Measurements from ENCODE around the gene PRKCE.

The PRKCE gene

GRCh38 chr2:45765007-45765727 is 113.7 kb downstream of the PRKCE start:
- no peak overlapping the region for H2AK5ac ChIP-seq (ENCODE audit: low read length)
- WGBS (ENCODE audit: extremely low coverage, insufficient coverage, low lambda C conversion rate), result no CpG with 5 or more reads among the region's 8 CpGs
- no peak overlapping the region for H2BK15ac ChIP-seq (replicated peaks; ENCODE audit: low read depth)
- no peak overlapping the region for H3K18ac ChIP-seq (ENCODE audit: low read length)
- H3K27ac ChIP-seq (ENCODE audit: low read depth, low read length), result no peak overlapping the region
- no peak overlapping the region for H3K4me3 ChIP-seq (ENCODE audit: low read length)
- H2BK120ac ChIP-seq (ENCODE audit: low read depth, low read length), result no peak overlapping the region
- H3K9ac ChIP-seq (ENCODE audit: low read length), result no peak overlapping the region
- no peaks in the 10 kb centered on the region for H3K79me2 ChIP-seq (ENCODE audit: control insufficient read depth, insufficient read depth, low read length)
- H3K56ac ChIP-seq (ENCODE audit: low read length), result no peak overlapping the region
- H4K8ac ChIP-seq (ENCODE audit: low read depth, low read length), result no peak overlapping the region
- DNase-seq, result no peak
- no peaks in the 10 kb centered on the region for H3K36me3 ChIP-seq (ENCODE audit: control insufficient read depth, insufficient read depth, low read length)
- H3K27me3 ChIP-seq (ENCODE audit: insufficient read depth, low read length, poor library complexity), result no peaks in the 10 kb centered on the region
- no peak overlapping the region for H3K4ac ChIP-seq (ENCODE audit: low read depth, low read length)
- H3K4me1 ChIP-seq (ENCODE audit: control insufficient read depth, low read depth, low read length), result no peaks in the 10 kb centered on the region
- H2BK5ac ChIP-seq (ENCODE audit: low read length), result no peak overlapping the region
- no peaks in the 10 kb centered on the region for H3K79me1 ChIP-seq (ENCODE audit: low read length)
- H3K23ac ChIP-seq (ENCODE audit: low read length), result no peak overlapping the region
- H3K4me2 ChIP-seq (ENCODE audit: low read length), result no peak overlapping the region
- H4K5ac ChIP-seq (ENCODE audit: low read length), result no peak overlapping the region

- H2BK5ac ChIP-seq (ENCODE audit: low read length), result no peak overlapping the region
- H3K23ac ChIP-seq (ENCODE audit: low read length), result no peak overlapping the region
- H3K79me1 ChIP-seq (ENCODE audit: low read length), result no peaks in the 10 kb centered on the region
- H4K8ac ChIP-seq (ENCODE audit: low read depth, low read length), result no peak overlapping the region
- H3K36me3 ChIP-seq (ENCODE audit: control insufficient read depth, insufficient read depth, low read length), result no peaks in the 10 kb centered on the region
- H3K27ac ChIP-seq (ENCODE audit: low read depth, low read length), result no peak overlapping the region
- no peak overlapping the region for H3K9ac ChIP-seq (ENCODE audit: low read length)
- H3K27me3 ChIP-seq (ENCODE audit: insufficient read depth, low read length, poor library complexity), result no peaks in the 10 kb centered on the region
- no peak overlapping the region for H3K4ac ChIP-seq (ENCODE audit: low read depth, low read length)
- no peaks in the 10 kb centered on the region for H3K4me1 ChIP-seq (ENCODE audit: control insufficient read depth, low read depth, low read length)
- H2BK15ac ChIP-seq (replicated peaks; ENCODE audit: low read depth), result no peak overlapping the region
- no CpG with 5 or more reads among the region's 5 CpGs for WGBS (ENCODE audit: extremely low coverage, insufficient coverage, low lambda C conversion rate)
- H2AK5ac ChIP-seq (ENCODE audit: low read length), result no peak overlapping the region
- no peaks in the 10 kb centered on the region for H3K79me2 ChIP-seq (ENCODE audit: control insufficient read depth, insufficient read depth, low read length)
- H3K18ac ChIP-seq (ENCODE audit: low read length), result no peak overlapping the region
- H4K5ac ChIP-seq (ENCODE audit: low read length), result no peak overlapping the region
- H3K4me2 ChIP-seq (ENCODE audit: low read length), result no peak overlapping the region
- H3K56ac ChIP-seq (ENCODE audit: low read length), result no peak overlapping the region
- H3K4me3 ChIP-seq (ENCODE audit: low read length), result no peak overlapping the region
- DNase-seq, result no peak
- no peak overlapping the region for H2BK120ac ChIP-seq (ENCODE audit: low read depth, low read length)
These were observed 114.3 kb downstream of the PRKCE start for GRCh38 chr2:45765728-45766254.

DNA sequence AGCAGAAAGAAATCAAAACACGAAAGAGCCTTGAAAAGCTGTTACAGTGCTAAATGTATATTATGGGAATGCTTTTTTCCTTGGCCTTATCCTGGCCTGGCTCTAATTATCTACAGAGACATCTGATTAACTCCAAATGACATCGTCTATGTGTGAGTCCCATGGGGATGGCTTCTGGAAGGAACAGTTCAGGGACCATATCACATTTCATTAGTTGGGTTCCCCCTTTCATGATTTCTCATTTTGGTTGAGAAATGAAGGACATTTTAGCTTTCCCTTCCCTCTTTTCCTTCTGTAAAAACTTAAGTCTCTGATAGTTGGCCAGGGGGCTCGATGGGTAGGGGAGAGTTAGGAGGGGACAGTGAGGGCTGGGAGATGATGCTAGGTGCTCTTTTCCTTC is 116.7 kb downstream of the PRKCE start:
- no peak overlapping the region for H3K27ac ChIP-seq (ENCODE audit: low read depth, low read length)
- no peak overlapping the region for H4K5ac ChIP-seq (ENCODE audit: low read length)
- H2BK15ac ChIP-seq (replicated peaks; ENCODE audit: low read depth), result no peak overlapping the region
- no peak overlapping the region for H3K4me3 ChIP-seq (ENCODE audit: low read length)
- no peaks in the 10 kb centered on the region for H3K79me2 ChIP-seq (ENCODE audit: control insufficient read depth, insufficient read depth, low read length)
- H3K36me3 ChIP-seq (ENCODE audit: control insufficient read depth, insufficient read depth, low read length), result no peaks in the 10 kb centered on the region
- H3K9ac ChIP-seq (ENCODE audit: low read length), result no peak overlapping the region
- no peak overlapping the region for H3K56ac ChIP-seq (ENCODE audit: low read length)
- no peak overlapping the region for H3K18ac ChIP-seq (ENCODE audit: low read length)
- no CpG with 5 or more reads among the region's 3 CpGs for WGBS (ENCODE audit: extremely low coverage, insufficient coverage, low lambda C conversion rate)
- no peak overlapping the region for H2AK5ac ChIP-seq (ENCODE audit: low read length)
- H3K4me1 ChIP-seq (ENCODE audit: control insufficient read depth, low read depth, low read length), result no peaks in the 10 kb centered on the region
- no peak overlapping the region for H3K23ac ChIP-seq (ENCODE audit: low read length)
- H3K4me2 ChIP-seq (ENCODE audit: low read length), result no peak overlapping the region
- no peak overlapping the region for H4K8ac ChIP-seq (ENCODE audit: low read depth, low read length)
- H2BK5ac ChIP-seq (ENCODE audit: low read length), result no peak overlapping the region
- no peaks in the 10 kb centered on the region for H3K27me3 ChIP-seq (ENCODE audit: insufficient read depth, low read length, poor library complexity)
- no peak overlapping the region for H3K4ac ChIP-seq (ENCODE audit: low read depth, low read length)
- no peaks in the 10 kb centered on the region for H3K79me1 ChIP-seq (ENCODE audit: low read length)
- no peak overlapping the region for H2BK120ac ChIP-seq (ENCODE audit: low read depth, low read length)
- no peak for DNase-seq

DNA sequence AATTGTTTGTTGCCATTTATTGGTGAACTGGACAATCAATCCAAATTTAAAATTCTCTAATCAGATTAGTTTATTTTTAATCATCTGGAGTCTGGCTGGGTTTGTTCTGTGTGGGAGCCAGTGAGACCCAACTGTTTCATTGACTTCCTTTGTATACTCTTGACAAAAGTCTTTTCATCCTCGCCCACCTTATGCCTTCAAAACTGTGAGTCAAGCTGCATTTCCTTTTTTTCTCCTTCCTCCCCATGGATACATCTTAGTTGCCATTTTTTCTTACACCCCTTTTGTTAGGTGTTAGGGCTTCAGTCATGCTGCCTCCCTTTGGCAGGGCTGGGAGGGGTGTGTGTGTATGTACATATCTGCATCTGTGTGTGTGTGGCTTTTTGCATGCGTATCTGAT is 117.6 kb downstream of the PRKCE start:
- H3K18ac ChIP-seq (ENCODE audit: low read length), result no peak overlapping the region
- no peak overlapping the region for H3K56ac ChIP-seq (ENCODE audit: low read length)
- no peaks in the 10 kb centered on the region for H3K79me2 ChIP-seq (ENCODE audit: control insufficient read depth, insufficient read depth, low read length)
- H4K5ac ChIP-seq (ENCODE audit: low read length), result no peak overlapping the region
- H2BK120ac ChIP-seq (ENCODE audit: low read depth, low read length), result no peak overlapping the region
- no peak overlapping the region for H3K4me2 ChIP-seq (ENCODE audit: low read length)
- WGBS (ENCODE audit: extremely low coverage, insufficient coverage, low lambda C conversion rate), result no CpG with 5 or more reads among the region's 2 CpGs
- no peaks in the 10 kb centered on the region for H3K4me1 ChIP-seq (ENCODE audit: control insufficient read depth, low read depth, low read length)
- no peak for DNase-seq
- no peaks in the 10 kb centered on the region for H3K79me1 ChIP-seq (ENCODE audit: low read length)
- H4K8ac ChIP-seq (ENCODE audit: low read depth, low read length), result no peak overlapping the region
- no peaks in the 10 kb centered on the region for H3K36me3 ChIP-seq (ENCODE audit: control insufficient read depth, insufficient read depth, low read length)
- no peak overlapping the region for H3K27ac ChIP-seq (ENCODE audit: low read depth, low read length)
- H3K4me3 ChIP-seq (ENCODE audit: low read length), result no peak overlapping the region
- no peaks in the 10 kb centered on the region for H3K27me3 ChIP-seq (ENCODE audit: insufficient read depth, low read length, poor library complexity)
- no peak overlapping the region for H2BK15ac ChIP-seq (replicated peaks; ENCODE audit: low read depth)
- H3K9ac ChIP-seq (ENCODE audit: low read length), result no peak overlapping the region
- no peak overlapping the region for H2BK5ac ChIP-seq (ENCODE audit: low read length)
- H3K4ac ChIP-seq (ENCODE audit: low read depth, low read length), result no peak overlapping the region
- no peak overlapping the region for H3K23ac ChIP-seq (ENCODE audit: low read length)
- H2AK5ac ChIP-seq (ENCODE audit: low read length), result no peak overlapping the region

- no peak overlapping the region for H2BK120ac ChIP-seq (ENCODE audit: low read depth, low read length)
- H3K4ac ChIP-seq (ENCODE audit: low read depth, low read length), result no peak overlapping the region
- H3K18ac ChIP-seq (ENCODE audit: low read length), result no peak overlapping the region
- H3K56ac ChIP-seq (ENCODE audit: low read length), result no peak overlapping the region
- no peaks in the 10 kb centered on the region for H3K27me3 ChIP-seq (ENCODE audit: insufficient read depth, low read length, poor library complexity)
- no peaks in the 10 kb centered on the region for H3K36me3 ChIP-seq (ENCODE audit: control insufficient read depth, insufficient read depth, low read length)
- no peak overlapping the region for H3K23ac ChIP-seq (ENCODE audit: low read length)
- H2BK15ac ChIP-seq (replicated peaks; ENCODE audit: low read depth), result no peak overlapping the region
- no peak overlapping the region for H2AK5ac ChIP-seq (ENCODE audit: low read length)
- H4K8ac ChIP-seq (ENCODE audit: low read depth, low read length), result no peak overlapping the region
- H2BK5ac ChIP-seq (ENCODE audit: low read length), result no peak overlapping the region
- no peaks in the 10 kb centered on the region for H3K79me2 ChIP-seq (ENCODE audit: control insufficient read depth, insufficient read depth, low read length)
- no peak overlapping the region for H3K4me3 ChIP-seq (ENCODE audit: low read length)
- no peak overlapping the region for H4K5ac ChIP-seq (ENCODE audit: low read length)
- WGBS (ENCODE audit: extremely low coverage, insufficient coverage, low lambda C conversion rate), result no CpG with 5 or more reads among the region's 15 CpGs
- H3K79me1 ChIP-seq (ENCODE audit: low read length), result no peaks in the 10 kb centered on the region
- no peak overlapping the region for H3K27ac ChIP-seq (ENCODE audit: low read depth, low read length)
- H3K4me2 ChIP-seq (ENCODE audit: low read length), result no peak overlapping the region
- H3K4me1 ChIP-seq (ENCODE audit: control insufficient read depth, low read depth, low read length), result no peaks in the 10 kb centered on the region
- DNase-seq, result no peak
- no peak overlapping the region for H3K9ac ChIP-seq (ENCODE audit: low read length)
These were observed 118.5 kb downstream of the PRKCE start for GRCh38 chr2:45769854-45770576.
